Smooth muscle cell of the brain vasculature (primary cell): ENCODE measurements around the gene LARGE1.
A peak's percentile ranks its signal among the peaks of the same experiment; 100 is the strongest.

Source experiments
- DNase-seq: peaks from one replicate; pipeline ENCODE4 v3.0.0-alpha.2; 2012; ENCODE audit warnings: low read depth, low spot score

Gene LARGE1

GRCh38 chr22:33326540-33327295, 593.6 kb downstream of the LARGE1 start:
- DNase-seq = no peak

- DNase-seq = no peak
Observed at GRCh38 chr22:33325232-33326004, 594.9 kb downstream of the LARGE1 start.

GRCh38 chr22:33324228-33324627, 596.0 kb downstream of the LARGE1 start:
- no peak for DNase-seq

GRCh38 chr22:33321466-33321865, 598.8 kb downstream of the LARGE1 start:
- DNase-seq = no peak

- no peak for DNase-seq
Observed at GRCh38 chr22:33315954-33316353, 604.3 kb downstream of the LARGE1 start.

- no peak for DNase-seq
Observed at GRCh38 chr22:33315117-33315516, 605.2 kb downstream of the LARGE1 start.

GRCh38 chr22:33314316-33314715, 606.0 kb downstream of the LARGE1 start:
- no peak for DNase-seq

GRCh38 chr22:33303099-33303498, 617.2 kb downstream of the LARGE1 start:
- no peak for DNase-seq

GRCh38 chr22:33302549-33302948, 617.7 kb downstream of the LARGE1 start:
- DNase-seq = no peak

- DNase-seq = peak; percentile 23
Observed at GRCh38 chr22:33302049-33302545, 618.2 kb downstream of the LARGE1 start.

GRCh38 chr22:33300165-33300564, 620.1 kb downstream of the LARGE1 start:
- no peak for DNase-seq

GRCh38 chr22:33299245-33299956, 620.9 kb downstream of the LARGE1 start:
- DNase-seq = no peak

- DNase-seq = no peak
Observed at GRCh38 chr22:33296941-33297340, 623.3 kb downstream of the LARGE1 start.

GRCh38 chr22:33288078-33288477, 632.2 kb downstream of the LARGE1 start:
- DNase-seq = no peak

GRCh38 chr22:33275073-33275443, 645.2 kb downstream of the LARGE1 start:
- DNase-seq = no peak

GRCh38 chr22:33274214-33275072, 645.8 kb downstream of the LARGE1 start:
- no peak for DNase-seq

- no peak for DNase-seq
Observed at GRCh38 chr22:33272871-33273270, 647.4 kb downstream of the LARGE1 start.

- DNase-seq = no peak
Observed at GRCh38 chr22:33272180-33272579, 648.1 kb downstream of the LARGE1 start.

GRCh38 chr22:33271390-33272161, 648.7 kb downstream of the LARGE1 start:
- no peak for DNase-seq

- no peak for DNase-seq
Observed at GRCh38 chr22:33270596-33270995, 649.7 kb downstream of the LARGE1 start.

- no peak for DNase-seq
Observed at GRCh38 chr22:33261699-33262098, 658.6 kb downstream of the LARGE1 start.
